Measurements from ENCODE around the gene RBFOX1. TPM values are rescaled to one million over a fixed set of nuclear protein-coding genes. Genes with fewer than 3 reads are reported as not detected.

Gene RBFOX1
- total and polyA plus RNA-seq, 11 donors = 13.4 to 68.1 (median 48.2) TPM

DNA sequence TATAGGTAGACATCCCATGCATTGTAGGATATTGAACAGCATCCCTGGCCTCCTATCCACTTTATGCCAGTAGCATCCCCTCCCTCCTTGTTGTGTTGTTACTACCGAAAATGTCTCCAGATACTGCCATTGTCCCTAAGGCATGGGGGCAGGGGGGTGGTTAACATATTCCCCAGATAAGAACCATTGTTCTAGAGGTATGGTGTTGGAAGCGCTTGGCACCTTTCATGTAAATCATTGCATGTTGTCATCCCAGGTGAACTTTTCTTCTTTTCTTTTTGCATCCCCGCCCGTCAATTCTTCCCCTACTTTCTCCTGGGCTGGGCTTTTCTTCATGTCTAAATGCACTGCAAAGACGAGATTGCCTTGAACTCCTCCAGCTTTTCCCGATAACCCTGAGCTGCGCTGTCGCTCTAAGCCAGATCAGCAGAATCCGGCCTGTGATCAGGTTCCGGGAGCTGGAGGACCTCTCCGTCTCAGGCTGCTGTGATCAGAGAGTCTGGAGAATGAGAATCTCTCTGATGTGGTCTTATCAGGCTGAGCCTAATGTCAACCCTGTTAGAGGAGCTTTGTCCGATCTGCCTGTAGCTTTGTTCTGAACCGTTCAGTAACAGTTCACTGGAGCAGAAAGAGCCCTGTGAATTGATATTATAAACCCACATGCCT, 76.2 kb downstream of the RBFOX1 start:
- WGBS, 4 donors = 29 to 50% (median 41%) methylated on average over 13 of the region's 13 CpGs
- H3K36me3 ChIP-seq = no peaks in the 10 kb centered on the region
- DNase-seq = no peak
- H3K4me1 ChIP-seq = peaks cover 0 to 21% (median 0%) of the 10 kb centered on the region in 12 donors
- peaks cover 0 to 3% (median 0%) of the 10 kb centered on the region in 12 donors for H3K9me3 ChIP-seq
- H3K27ac ChIP-seq = no peak overlapping the region
- H3K4me3 ChIP-seq = no peak overlapping the region
- TF ChIP-seq, protein P1, sequence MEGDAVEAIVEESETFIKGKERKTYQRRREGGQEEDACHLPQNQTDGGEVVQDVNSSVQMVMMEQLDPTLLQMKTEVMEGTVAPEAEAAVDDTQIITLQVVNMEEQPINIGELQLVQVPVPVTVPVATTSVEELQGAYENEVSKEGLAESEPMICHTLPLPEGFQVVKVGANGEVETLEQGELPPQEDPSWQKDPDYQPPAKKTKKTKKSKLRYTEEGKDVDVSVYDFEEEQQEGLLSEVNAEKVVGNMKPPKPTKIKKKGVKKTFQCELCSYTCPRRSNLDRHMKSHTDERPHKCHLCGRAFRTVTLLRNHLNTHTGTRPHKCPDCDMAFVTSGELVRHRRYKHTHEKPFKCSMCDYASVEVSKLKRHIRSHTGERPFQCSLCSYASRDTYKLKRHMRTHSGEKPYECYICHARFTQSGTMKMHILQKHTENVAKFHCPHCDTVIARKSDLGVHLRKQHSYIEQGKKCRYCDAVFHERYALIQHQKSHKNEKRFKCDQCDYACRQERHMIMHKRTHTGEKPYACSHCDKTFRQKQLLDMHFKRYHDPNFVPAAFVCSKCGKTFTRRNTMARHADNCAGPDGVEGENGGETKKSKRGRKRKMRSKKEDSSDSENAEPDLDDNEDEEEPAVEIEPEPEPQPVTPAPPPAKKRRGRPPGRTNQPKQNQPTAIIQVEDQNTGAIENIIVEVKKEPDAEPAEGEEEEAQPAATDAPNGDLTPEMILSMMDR (IDR thresholded peaks at IDR 0.05) = no peak
- TF ChIP-seq POLR2A (IDR thresholded peaks at IDR 0.05) = no peak
- intact Hi-C loops (cut with DNase I) = loop anchor here in 4 of 10 donors (5.0 to 10.0 kb wide), 3 partner anchors 84 to 763 kb away; no protein-coding TSS in a partner anchor
- no peaks in the 10 kb centered on the region for H3K27me3 ChIP-seq
- no peak for ATAC-seq

DNA sequence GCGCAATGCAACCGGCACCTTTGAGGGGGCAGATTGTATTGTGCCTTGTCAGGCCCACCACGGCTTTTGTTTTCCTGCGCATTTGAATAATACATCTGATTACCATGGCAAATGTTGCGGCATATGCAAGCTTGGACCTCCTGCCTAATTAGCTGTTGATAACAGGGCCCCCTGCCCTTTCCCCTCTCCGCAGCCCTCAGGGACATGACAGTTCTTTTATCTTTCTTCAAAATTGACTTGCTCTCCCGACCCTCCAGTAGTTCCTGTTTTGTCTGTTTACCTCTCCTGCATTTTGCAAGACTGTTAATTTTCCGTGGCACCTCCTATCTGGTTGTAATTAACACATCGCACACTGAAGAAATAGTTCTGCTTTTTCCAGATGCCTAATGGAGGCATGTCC, 86.8 kb downstream of the RBFOX1 start:
- no peak overlapping the region for H3K4me3 ChIP-seq
- H3K27ac ChIP-seq = no peak overlapping the region
- DNase-seq (no peak), ATAC-seq (no peak)
- no peaks in the 10 kb centered on the region for H3K9me3 ChIP-seq
- TF ChIP-seq POLR2A (IDR thresholded peaks at IDR 0.05) = no peak
- TF ChIP-seq, protein P1 (IDR thresholded peaks at IDR 0.05) = no peak
- no peaks in the 10 kb centered on the region for H3K36me3 ChIP-seq
- intact Hi-C loops (cut with DNase I) = no loop called here
- WGBS, 4 donors = 30 to 50% (median 45%) methylated on average over 9 of the region's 9 CpGs
- no peaks in the 10 kb centered on the region for H3K27me3 ChIP-seq
- peaks cover 0 to 34% (median 0%) of the 10 kb centered on the region in 12 donors for H3K4me1 ChIP-seq

DNA sequence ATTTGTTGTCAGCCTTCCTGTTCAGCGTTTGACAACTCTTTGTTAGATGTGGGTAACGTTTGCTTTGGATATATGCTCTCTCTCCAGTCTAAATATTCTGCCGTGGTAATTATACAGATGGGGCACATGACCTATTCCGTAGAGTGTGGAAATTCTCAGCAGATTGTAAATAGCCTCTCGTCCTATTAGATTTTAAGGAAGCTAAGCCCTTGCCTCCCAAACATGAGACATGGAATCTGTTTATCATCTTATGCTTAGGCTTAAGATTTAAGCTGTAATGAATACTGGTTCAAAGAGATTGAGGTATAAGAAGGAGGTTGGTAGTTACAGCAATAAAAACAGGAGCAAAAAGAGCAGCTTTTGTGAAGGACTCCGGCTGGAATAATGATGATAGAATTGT, 87.4 kb downstream of the RBFOX1 start:
- DNase-seq (no peak), ATAC-seq (no peak)
- H3K4me1 ChIP-seq = peaks cover 0 to 34% (median 0%) of the 10 kb centered on the region in 12 donors
- intact Hi-C loops (cut with DNase I) = no loop called here
- H3K9me3 ChIP-seq = no peaks in the 10 kb centered on the region
- no peaks in the 10 kb centered on the region for H3K36me3 ChIP-seq
- no peak overlapping the region for H3K27ac ChIP-seq
- no peaks in the 10 kb centered on the region for H3K27me3 ChIP-seq
- TF ChIP-seq POLR2A (IDR thresholded peaks at IDR 0.05) = no peak
- TF ChIP-seq, protein P1 (IDR thresholded peaks at IDR 0.05) = no peak
- no peak overlapping the region for H3K4me3 ChIP-seq
- WGBS, 4 donors = 20 to 25% (median 22%) methylated on average over 6 of the region's 6 CpGs

DNA sequence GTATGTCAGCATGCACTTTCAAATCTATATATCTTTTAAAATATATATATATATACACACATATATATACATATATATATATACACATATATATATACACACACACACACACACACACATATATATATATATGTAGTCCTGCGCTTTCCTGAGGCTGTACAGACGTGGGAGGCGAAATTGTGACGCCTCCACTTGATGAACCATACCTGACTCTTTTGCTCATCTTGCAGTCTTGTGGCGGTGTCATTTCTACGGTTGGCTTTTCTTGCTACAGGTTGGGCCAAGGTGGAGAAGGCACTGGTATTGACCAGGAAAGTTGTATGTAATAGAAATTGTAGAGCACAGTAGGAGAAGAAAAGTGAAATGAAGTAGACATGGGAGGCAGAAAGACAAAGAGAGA, 88.2 kb downstream of the RBFOX1 start:
- no peak overlapping the region for H3K4me3 ChIP-seq
- WGBS, 4 donors = 89 to 92% (median 91%) methylated on average over 6 of the region's 6 CpGs
- H3K27me3 ChIP-seq = no peaks in the 10 kb centered on the region
- intact Hi-C loops (cut with DNase I) = no loop called here
- peaks cover 0 to 34% (median 0%) of the 10 kb centered on the region in 12 donors for H3K4me1 ChIP-seq
- ATAC-seq (no peak), DNase-seq (no peak)
- no peaks in the 10 kb centered on the region for H3K9me3 ChIP-seq
- TF ChIP-seq POLR2A (IDR thresholded peaks at IDR 0.05) = no peak
- TF ChIP-seq, protein P1 (IDR thresholded peaks at IDR 0.05) = no peak
- H3K27ac ChIP-seq = no peak overlapping the region
- H3K36me3 ChIP-seq = no peaks in the 10 kb centered on the region

Data from heart left ventricle (tissue), 16 donors.